Fibroblast of the aortic adventitia (primary cell): ENCODE results near the gene MEIS3. TPM values are rescaled to one million over a fixed set of nuclear protein-coding genes. Genes with fewer than 3 reads are reported as not detected.

Experiments
- DNase-seq: peaks from one replicate; pipeline ENCODE4 v3.0.0-alpha.2; 2010; ENCODE audit warnings: low read depth
- H3K4me3 ChIP-seq: 2 replicates; pipeline ENCODE4 v1.5.1; 2011; ENCODE audit warnings: low read depth, mild to moderate bottlenecking, control low read depth, low read length, moderate library complexity
- CTCF ChIP-seq: IDR thresholded peaks from 2 replicates; pipeline ENCODE4 v1.5.1; 2011; ENCODE audit warnings: mild to moderate bottlenecking, low read length, control low read depth, inconsistent platforms; ENCODE audit not compliant: insufficient read depth
- total RNA-seq: library from RNA; depleted of rRNA; stranded (reverse); fragments of >200 nt; gene quantifications from 2 replicates; pipeline ENCODE4 v1.2.3, GENCODE V29; 2012; ENCODE audit warnings: low replicate concordance

MEIS3 gene
- total RNA-seq, 1 donor, result 14.5 TPM

GRCh38 chr19:47445937-47446402 is 26.6 kb upstream of the MEIS3 start:
- H3K4me3 ChIP-seq, result no peak overlapping the region
- TF ChIP-seq CTCF, result no peak
- DNase-seq, result no peak

- H3K4me3 ChIP-seq, result no peak overlapping the region
- no peak for DNase-seq
- no peak for TF ChIP-seq CTCF
These were observed 26.2 kb upstream of the MEIS3 start for GRCh38 chr19:47445527-47445926.

GRCh38 chr19:47444388-47444821 is 25.1 kb upstream of the MEIS3 start:
- DNase-seq, result no peak
- H3K4me3 ChIP-seq, result no peak overlapping the region
- TF ChIP-seq CTCF, result no peak

- H3K4me3 ChIP-seq, result no peak overlapping the region
- no peak for TF ChIP-seq CTCF
- DNase-seq, result no peak
These were observed 24.0 kb upstream of the MEIS3 start for GRCh38 chr19:47443331-47443730.

- no peak for DNase-seq
- H3K4me3 ChIP-seq, result no peak overlapping the region
- TF ChIP-seq CTCF, result no peak
These were observed 19.5 kb upstream of the MEIS3 start for GRCh38 chr19:47438793-47439220.

- no peak for TF ChIP-seq CTCF
- DNase-seq, result no peak
- H3K4me3 ChIP-seq, result no peak overlapping the region
These were observed 18.2 kb upstream of the MEIS3 start for GRCh38 chr19:47437500-47437899.

GRCh38 chr19:47436712-47437401 is 17.5 kb upstream of the MEIS3 start:
- TF ChIP-seq CTCF, result peak; percentile 82
- DNase-seq, result peak; percentile 62

More at GRCh38 chr19:47436712-47437401, 17.5 kb upstream of the MEIS3 start:
- no peak overlapping the region for H3K4me3 ChIP-seq
